Parathyroid adenoma (tissue), 2 donors: ENCODE measurements around the gene LTBP2.

Experiments
- H2AFZ ChIP-seq: fragments of 300-600 bp; sonication (generic); one replicate; pipeline ENCODE4 v1.7.0; 2017; ENCODE audit warnings: antibody characterized with exemption, mild to moderate bottlenecking
- H3K27ac ChIP-seq: fragments of 300-600 bp; sonication (generic); one replicate; pipeline ENCODE4 v1.7.0; 2017
- H3K27me3 ChIP-seq: fragments of 300-600 bp; sonication (generic); one replicate; pipeline ENCODE4 v1.7.0; 2017; ENCODE audit warnings: low read length; ENCODE audit not compliant: control insufficient read depth, insufficient read depth
- H3K36me3 ChIP-seq: fragments of 300-600 bp; sonication (generic); one replicate; pipeline ENCODE4 v1.7.0; 2017; ENCODE audit warnings: low read length; ENCODE audit not compliant: control insufficient read depth, insufficient read depth
- H3K4me1 ChIP-seq: fragments of 300-600 bp; sonication (generic); one replicate; pipeline ENCODE4 v1.7.0; 2017; ENCODE audit warnings: control low read depth
- H3K4me2 ChIP-seq: fragments of 300-600 bp; sonication (generic); one replicate; pipeline ENCODE4 v1.7.0; 2017; ENCODE audit warnings: low read length
- H3K4me3 ChIP-seq: fragments of 300-600 bp; sonication (generic); one replicate; pipeline ENCODE4 v1.7.0; 2017; ENCODE audit warnings: low read depth, low read length
- H3K79me2 ChIP-seq: fragments of 300-600 bp; sonication (generic); one replicate; pipeline ENCODE4 v1.7.0; 2017; ENCODE audit warnings: control low read depth
- H3K9ac ChIP-seq: fragments of 300-600 bp; sonication (generic); one replicate; pipeline ENCODE4 v1.7.0; 2017; ENCODE audit warnings: mild to moderate bottlenecking
- H3K9me3 ChIP-seq: fragments of 300-600 bp; sonication (generic); one replicate; pipeline ENCODE4 v1.7.0; 2017; ENCODE audit warnings: low read length; ENCODE audit not compliant: control insufficient read depth
- CTCF ChIP-seq: fragments of 300-600 bp; sonication (generic); IDR thresholded peaks from one replicate; pipeline ENCODE4 v1.7.0; 2017; ENCODE audit warnings: antibody characterized with exemption, mild to moderate bottlenecking
- donor health status: primary hyperparathyroidism.

The LTBP2 gene

GRCh38 chr14:74505831-74506230 lies 106.2 kb downstream of the LTBP2 start:
- Histone ChIP-seq H3K9ac (no peak overlapping the region), H3K9me3 (no peaks in the 10 kb centered on the region), H2AFZ (no peak overlapping the region), H3K4me2 (no peak overlapping the region), H3K4me1 (no peaks in the 10 kb centered on the region), H3K4me3 (no peak overlapping the region), H3K27me3 (no peaks in the 10 kb centered on the region), H3K27ac (no peak overlapping the region), H3K79me2 (peaks cover 6% of the 10 kb centered on the region), H3K36me3 (no peaks in the 10 kb centered on the region)
- no peak for TF ChIP-seq CTCF

GRCh38 chr14:74504874-74505720 lies 106.9 kb downstream of the LTBP2 start:
- no peaks in the 10 kb centered on the region for H3K9me3 ChIP-seq
- no peak overlapping the region for H3K9ac ChIP-seq
- H3K79me2 ChIP-seq = peaks cover 6% of the 10 kb centered on the region
- H3K4me1 ChIP-seq = no peaks in the 10 kb centered on the region
- no peaks in the 10 kb centered on the region for H3K36me3 ChIP-seq
- H3K4me2 ChIP-seq = no peak overlapping the region
- no peak overlapping the region for H3K27ac ChIP-seq
- TF ChIP-seq CTCF = no peak
- no peaks in the 10 kb centered on the region for H3K27me3 ChIP-seq
- no peak overlapping the region for H3K4me3 ChIP-seq
- H2AFZ ChIP-seq = no peak overlapping the region

GRCh38 chr14:74504412-74504811 lies 107.6 kb downstream of the LTBP2 start:
- TF ChIP-seq CTCF = no peak
- H3K79me2 ChIP-seq = peaks cover 6% of the 10 kb centered on the region
- no peak overlapping the region for H3K27ac ChIP-seq

GRCh38 chr14:74503938-74504335 lies 108.1 kb downstream of the LTBP2 start:
- Histone ChIP-seq H3K9ac (no peak overlapping the region), H3K27me3 (no peaks in the 10 kb centered on the region), H3K9me3 (no peaks in the 10 kb centered on the region), H3K4me2 (no peak overlapping the region), H3K36me3 (no peaks in the 10 kb centered on the region), H2AFZ (no peak overlapping the region), H3K4me1 (no peaks in the 10 kb centered on the region), H3K27ac (no peak overlapping the region), H3K4me3 (no peak overlapping the region), H3K79me2 (peaks cover 6% of the 10 kb centered on the region)
- TF ChIP-seq CTCF = no peak

More at GRCh38 chr14:74504412-74504811, 107.6 kb downstream of the LTBP2 start:
- Histone ChIP-seq H3K36me3 (no peaks in the 10 kb centered on the region), H3K4me2 (no peak overlapping the region), H3K4me3 (no peak overlapping the region), H3K27me3 (no peaks in the 10 kb centered on the region), H2AFZ (no peak overlapping the region), H3K9ac (no peak overlapping the region), H3K9me3 (no peaks in the 10 kb centered on the region), H3K4me1 (no peaks in the 10 kb centered on the region)
